Measurements from ENCODE around the gene TRUB1. TPM values are rescaled to one million over a fixed set of nuclear protein-coding genes. Genes with fewer than 3 reads are reported as not detected.

The TRUB1 gene
- total RNA-seq, 1 experiment from 2014 or later = 11.5 TPM

- no peaks in the 10 kb centered on the region; the same call in none of the 2 replicates for H3K36me3 ChIP-seq (ENCODE audit: low read depth)
- CTCF ChIA-PET = no interaction called here
- H3K4me2 ChIP-seq = no peak overlapping the region
- no peaks in the 10 kb centered on the region for H3K9me3 ChIP-seq (ENCODE audit: insufficient read depth, low read depth)
- POLR2A ChIA-PET (ENCODE audit: unreplicated experiment) = no interaction called here
- no peaks in the 10 kb centered on the region for H3F3A ChIP-seq (ENCODE audit: insufficient read depth, low read depth)
- intact Hi-C loops (cut with micrococcal nuclease; ENCODE audit: unreplicated experiment) = no loop called here
- H3K4me1 ChIP-seq (replicated peaks; ENCODE audit: insufficient read depth) = no peaks in the 10 kb centered on the region
- H4K20me1 ChIP-seq (ENCODE audit: insufficient read depth) = no peaks in the 10 kb centered on the region
- H3K27ac ChIP-seq = no peak overlapping the region
- no peak overlapping the region for H2AFZ ChIP-seq
- H3K79me2 ChIP-seq (ENCODE audit: low read depth) = no peaks in the 10 kb centered on the region
- no peaks in the 10 kb centered on the region for H3K27me3 ChIP-seq (ENCODE audit: insufficient read depth, low read depth)
- no peaks in the 10 kb centered on the region for H3K9me2 ChIP-seq (ENCODE audit: insufficient read depth)
- no peak overlapping the region for H3K4me3 ChIP-seq
- BruUV-seq (replicated peaks) = no TSS peak
- no peak for DNase-seq
- no peak for TF ChIP-seq CTCF (conservative IDR thresholded peaks at IDR 0.05)
- no peak for TF ChIP-seq EZH2 (IDR thresholded peaks at IDR 0.05; ENCODE audit: low read depth)
These were observed 36.6 kb downstream of the TRUB1 start for GRCh38 chr10:114974625-114975024.

GRCh38 chr10:114975091-114975490 lies 37.1 kb downstream of the TRUB1 start:
- Histone ChIP-seq H2AFZ (no peak overlapping the region), H3K27ac (no peak overlapping the region), H3K4me1 (replicated peaks; ENCODE audit: insufficient read depth) (no peaks in the 10 kb centered on the region), H3K4me2 (no peak overlapping the region), H3K79me2 (ENCODE audit: low read depth) (no peaks in the 10 kb centered on the region), H3K9me3 (ENCODE audit: insufficient read depth, low read depth) (no peaks in the 10 kb centered on the region), H3K9me2 (ENCODE audit: insufficient read depth) (no peaks in the 10 kb centered on the region), H4K20me1 (ENCODE audit: insufficient read depth) (no peaks in the 10 kb centered on the region), H3K4me3 (no peak overlapping the region), H3K27me3 (ENCODE audit: insufficient read depth, low read depth) (no peaks in the 10 kb centered on the region), H3K36me3 (ENCODE audit: low read depth) (no peaks in the 10 kb centered on the region; the same call in none of the 2 replicates), H3F3A (ENCODE audit: insufficient read depth, low read depth) (no peaks in the 10 kb centered on the region)
- BruUV-seq (replicated peaks) = no TSS peak
- intact Hi-C loops (cut with micrococcal nuclease; ENCODE audit: unreplicated experiment) = no loop called here
- DNase-seq = no peak
- ChIA-PET POLR2A (ENCODE audit: unreplicated experiment) (no interaction called here), CTCF (no interaction called here)
- no peak for TF ChIP-seq CTCF (conservative IDR thresholded peaks at IDR 0.05)
- TF ChIP-seq EZH2 (IDR thresholded peaks at IDR 0.05; ENCODE audit: low read depth) = no peak

GRCh38 chr10:114982989-114983388 lies 45.0 kb downstream of the TRUB1 start:
- no TSS peak for BruUV-seq (replicated peaks)
- H3K9me3 ChIP-seq (ENCODE audit: insufficient read depth, low read depth) = peaks cover 10% of the 10 kb centered on the region
- CTCF ChIA-PET = no interaction called here

More at GRCh38 chr10:114982989-114983388, 45.0 kb downstream of the TRUB1 start:
- Histone ChIP-seq H3K4me3 (no peak overlapping the region), H2AFZ (no peak overlapping the region), H4K20me1 (ENCODE audit: insufficient read depth) (no peaks in the 10 kb centered on the region), H3K4me2 (no peak overlapping the region), H3K9me2 (ENCODE audit: insufficient read depth) (no peaks in the 10 kb centered on the region), H3F3A (ENCODE audit: insufficient read depth, low read depth) (no peaks in the 10 kb centered on the region), H3K36me3 (ENCODE audit: low read depth) (no peaks in the 10 kb centered on the region), H3K27ac (no peak overlapping the region), H3K79me2 (ENCODE audit: low read depth) (no peaks in the 10 kb centered on the region), H3K27me3 (ENCODE audit: insufficient read depth, low read depth) (no peaks in the 10 kb centered on the region), H3K4me1 (replicated peaks; ENCODE audit: insufficient read depth) (no peaks in the 10 kb centered on the region)
- intact Hi-C loops (cut with micrococcal nuclease; ENCODE audit: unreplicated experiment) = no loop called here
- POLR2A ChIA-PET (ENCODE audit: unreplicated experiment) = no interaction called here
- DNase-seq = no peak
- TF ChIP-seq EZH2 (IDR thresholded peaks at IDR 0.05; ENCODE audit: low read depth) (no peak), CTCF (conservative IDR thresholded peaks at IDR 0.05) (no peak)

Data from PC-9 (cell line).